ENCODE results near the gene RAP2A. TPM values are rescaled to one million over a fixed set of nuclear protein-coding genes. Genes with fewer than 3 reads are reported as not detected.
A peak's percentile ranks its signal among the peaks of the same experiment; 100 is the strongest.

The RAP2A gene
- total RNA-seq, 1 experiment from 2014 or later: 32.1 TPM

GRCh38 chr13:97456047-97456446, 22.1 kb downstream of the RAP2A start:
- Histone ChIP-seq H3K18ac (ENCODE audit: insufficient read length, low read depth, low read length) (no peak overlapping the region), H3K4ac (ENCODE audit: low read depth, low read length) (no peak overlapping the region), H3K23ac (ENCODE audit: insufficient read length, low read depth, low read length) (no peak overlapping the region), H3K79me2 (ENCODE audit: insufficient read depth, low read length) (peaks cover 3% of the 10 kb centered on the region; the same call in 1 of the 2 replicates), H3K14ac (ENCODE audit: insufficient read depth, low read length) (no peak overlapping the region), H4K5ac (ENCODE audit: insufficient read length, low read depth, low read length) (no peak overlapping the region), H2BK5ac (ENCODE audit: insufficient read length, low read length) (no peak overlapping the region), H4K8ac (replicated peaks; ENCODE audit: insufficient read length, low read depth, low read length) (no peak overlapping the region), H2BK15ac (ENCODE audit: low read depth, low read length) (no peak overlapping the region), H2BK12ac (ENCODE audit: insufficient read length, low read depth, low read length) (no peak overlapping the region), H3K27ac (ENCODE audit: insufficient read length, low read depth, low read length) (no peak overlapping the region), H3K56ac (ENCODE audit: insufficient read length, low read depth, low read length) (no peak overlapping the region), H3K27me3 (ENCODE audit: insufficient read depth, low read length) (no peaks in the 10 kb centered on the region), H3K23me2 (ENCODE audit: insufficient read length, low read depth, low read length, poor library complexity, severe bottlenecking) (no peaks in the 10 kb centered on the region), H2AK5ac (ENCODE audit: insufficient read length, low read length) (no peak overlapping the region), H3K4me2 (ENCODE audit: insufficient read depth, insufficient read length, low read length) (no peak overlapping the region), H3T11ph (ENCODE audit: low read length) (no peak overlapping the region), H2BK20ac (ENCODE audit: low read depth, low read length, poor library complexity, severe bottlenecking) (no peak overlapping the region), H2BK120ac (ENCODE audit: low read depth, low read length, poor library complexity, severe bottlenecking) (no peak overlapping the region), H2AFZ (ENCODE audit: low read length) (no peak overlapping the region), H3K9ac (ENCODE audit: extremely low read depth, insufficient read length, low read length) (no peak overlapping the region), H4K91ac (ENCODE audit: insufficient read length, low read depth, low read length) (no peak overlapping the region), H4K20me1 (ENCODE audit: control insufficient read depth, insufficient read depth, insufficient read length) (no peaks in the 10 kb centered on the region), H3K79me1 (ENCODE audit: insufficient read depth, low read depth, low read length, poor library complexity, severe bottlenecking) (no peaks in the 10 kb centered on the region), H3K4me1 (ENCODE audit: insufficient read depth, low read length) (no peaks in the 10 kb centered on the region), H3K9me3 (ENCODE audit: control insufficient read depth, low read depth, low read length) (no peaks in the 10 kb centered on the region)
- Mint-ChIP-seq H3K27me3 (ENCODE audit: low read depth) (no peaks in the 10 kb centered on the region), H3K9me3 (peaks cover 5 to 9% of the 10 kb centered on the region in 2 experiments; a peak in 4 of 5 replicates), H3K4me1 (peaks cover 26 to 27% of the 10 kb centered on the region in 2 experiments), H3K4me3 (no peak overlapping the region; a peak in 1 of 5 replicates), H3K36me3 (ENCODE audit: insufficient read depth in 1 of 3, low read depth in 3 of 3) (peaks cover 8 to 32% (median 15%) of the 10 kb centered on the region in 3 experiments), H3K27ac (peak overlapping the region in 2 of 3 experiments; percentile 71 to 84; a peak in 3 of 7 replicates)
- no CpG with 5 or more reads among the region's 3 CpGs for WGBS (ENCODE audit: extremely low coverage, insufficient read length, low lambda C conversion rate)
- DNase-seq: no peak
- TF ChIP-seq, protein P1, sequence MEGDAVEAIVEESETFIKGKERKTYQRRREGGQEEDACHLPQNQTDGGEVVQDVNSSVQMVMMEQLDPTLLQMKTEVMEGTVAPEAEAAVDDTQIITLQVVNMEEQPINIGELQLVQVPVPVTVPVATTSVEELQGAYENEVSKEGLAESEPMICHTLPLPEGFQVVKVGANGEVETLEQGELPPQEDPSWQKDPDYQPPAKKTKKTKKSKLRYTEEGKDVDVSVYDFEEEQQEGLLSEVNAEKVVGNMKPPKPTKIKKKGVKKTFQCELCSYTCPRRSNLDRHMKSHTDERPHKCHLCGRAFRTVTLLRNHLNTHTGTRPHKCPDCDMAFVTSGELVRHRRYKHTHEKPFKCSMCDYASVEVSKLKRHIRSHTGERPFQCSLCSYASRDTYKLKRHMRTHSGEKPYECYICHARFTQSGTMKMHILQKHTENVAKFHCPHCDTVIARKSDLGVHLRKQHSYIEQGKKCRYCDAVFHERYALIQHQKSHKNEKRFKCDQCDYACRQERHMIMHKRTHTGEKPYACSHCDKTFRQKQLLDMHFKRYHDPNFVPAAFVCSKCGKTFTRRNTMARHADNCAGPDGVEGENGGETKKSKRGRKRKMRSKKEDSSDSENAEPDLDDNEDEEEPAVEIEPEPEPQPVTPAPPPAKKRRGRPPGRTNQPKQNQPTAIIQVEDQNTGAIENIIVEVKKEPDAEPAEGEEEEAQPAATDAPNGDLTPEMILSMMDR (conservative IDR thresholded peaks at IDR 0.05): no peak
